Measurements from ENCODE around the gene TXNL4A.
"Not testable (repeated sequence)": the region's sequence is repeated elsewhere in the genome, so short reads cannot be mapped to it uniquely, and the experiment has no call there.

Gene TXNL4A

DNA sequence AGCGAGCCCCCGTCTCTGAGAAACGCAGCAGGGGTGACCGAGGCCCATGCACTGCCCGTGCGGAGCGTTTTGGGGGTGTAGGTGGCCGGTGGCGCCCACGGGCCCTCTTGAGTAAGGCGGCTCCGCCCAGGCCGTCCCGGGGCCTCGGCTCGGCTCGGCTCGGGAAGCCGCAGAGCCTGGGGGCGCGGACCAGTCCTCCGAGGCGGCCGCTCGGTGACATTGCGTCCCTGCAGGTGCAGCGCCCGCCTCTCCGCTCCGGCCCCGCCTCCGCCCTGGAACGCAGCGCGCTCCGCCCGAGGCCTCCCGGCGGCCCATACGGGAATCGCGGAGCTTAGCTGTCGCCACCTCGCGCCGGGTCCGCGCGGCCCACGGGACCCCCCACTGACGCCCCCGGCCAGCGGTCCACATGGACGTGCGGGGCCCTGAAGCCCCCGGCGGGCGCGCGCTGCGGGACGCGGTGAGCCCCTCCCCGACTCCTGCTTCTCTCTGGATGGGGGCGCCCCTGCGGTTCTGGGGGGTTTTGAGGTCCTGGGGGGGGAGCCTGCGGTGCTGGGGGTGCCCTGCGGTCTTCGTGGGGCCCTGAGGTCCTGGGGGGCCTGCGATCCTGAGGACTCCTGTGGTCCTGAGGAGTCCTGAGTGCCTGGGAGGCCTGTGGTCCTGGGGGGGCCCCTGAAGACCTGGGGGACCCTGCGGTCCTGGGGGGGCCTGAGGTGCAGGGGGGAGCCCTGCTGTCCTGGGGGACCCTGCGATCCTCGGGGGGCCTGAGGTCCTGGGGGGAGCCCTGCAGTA, 23.8 kb downstream of the TXNL4A start, which contains the start of gene HSBP1L1:
HSBP1L1 (plus strand) TSS at position 314 of the 789 bp plus-strand sequence; CDS start at position 407, 93 bp downstream.
- in situ Hi-C loops (cut with MboI; ENCODE audit: low sequenced_read_pairs): no loop called here

GRCh38 chr18:79963658-79964329, 24.6 kb downstream of the TXNL4A start:
- in situ Hi-C loops (cut with MboI; ENCODE audit: low sequenced_read_pairs): no loop called here

DNA sequence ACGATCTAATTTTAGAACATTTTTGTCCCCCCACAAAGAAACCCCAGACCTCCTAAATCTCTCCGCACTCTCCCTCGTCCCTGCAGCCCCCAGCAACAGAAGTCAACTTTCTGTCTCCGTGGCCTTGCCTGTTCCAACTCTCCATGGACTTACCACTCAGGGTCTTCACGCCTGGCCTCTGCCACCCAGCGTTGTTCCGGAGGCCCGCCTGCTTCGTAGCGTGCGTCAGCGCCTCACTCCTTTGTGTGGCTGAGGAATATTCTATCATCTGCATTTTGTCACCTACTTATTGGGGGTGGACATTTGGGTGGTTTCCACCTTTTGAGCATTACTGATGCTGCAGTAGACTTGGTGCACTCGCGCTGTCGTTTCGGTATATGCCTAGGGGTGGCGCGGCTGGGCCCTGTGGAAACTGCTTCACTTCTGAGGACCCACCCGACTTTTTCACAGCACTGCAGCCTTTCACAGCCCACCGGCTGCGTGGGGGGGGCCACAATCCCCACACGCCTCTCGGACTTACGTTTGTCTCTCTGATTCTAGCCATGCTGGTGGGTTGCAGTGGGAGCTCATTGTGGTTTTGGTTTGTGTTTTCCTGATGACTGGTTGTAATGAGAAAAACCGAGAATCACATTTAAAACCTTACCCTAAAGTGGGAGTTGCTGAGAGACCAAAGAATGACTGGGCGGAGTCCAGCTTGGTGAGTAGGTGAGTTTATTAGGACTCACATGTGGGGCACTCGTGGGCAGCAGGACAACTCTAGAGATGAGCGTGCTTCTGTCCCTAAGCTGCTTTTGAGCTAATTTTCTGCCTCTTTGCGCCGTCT, 25.3 kb downstream of the TXNL4A start:
- in situ Hi-C loops (cut with MboI; ENCODE audit: low sequenced_read_pairs): no loop called here

DNA sequence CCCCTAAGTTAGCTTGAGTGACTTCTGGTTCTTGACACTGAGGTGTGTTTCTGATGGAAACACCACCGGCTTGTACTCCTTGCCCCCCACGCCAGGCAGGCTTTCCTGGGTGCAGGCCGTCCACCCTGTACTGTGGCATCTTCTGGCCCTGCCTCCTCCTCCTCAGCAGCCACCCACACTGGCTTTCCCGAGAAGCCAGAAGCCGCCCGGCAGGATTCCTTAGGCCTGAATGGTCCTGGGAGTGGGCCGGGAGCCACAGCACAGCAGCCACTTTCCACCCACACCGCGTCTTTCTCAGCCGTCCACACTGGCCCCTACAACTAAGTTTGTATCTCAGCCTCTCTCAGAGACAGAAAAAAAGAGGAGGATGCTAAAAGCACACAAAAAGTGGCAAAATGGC, 26.1 kb downstream of the TXNL4A start:
- in situ Hi-C loops (cut with MboI; ENCODE audit: low sequenced_read_pairs): no loop called here

GRCh38 chr18:79961527-79962291, 26.7 kb downstream of the TXNL4A start:
- in situ Hi-C loops (cut with MboI; ENCODE audit: low sequenced_read_pairs): no loop called here

- in situ Hi-C loops (cut with MboI; ENCODE audit: low sequenced_read_pairs): no loop called here
Measured at GRCh38 chr18:79960921-79961526, 27.3 kb downstream of the TXNL4A start.

DNA sequence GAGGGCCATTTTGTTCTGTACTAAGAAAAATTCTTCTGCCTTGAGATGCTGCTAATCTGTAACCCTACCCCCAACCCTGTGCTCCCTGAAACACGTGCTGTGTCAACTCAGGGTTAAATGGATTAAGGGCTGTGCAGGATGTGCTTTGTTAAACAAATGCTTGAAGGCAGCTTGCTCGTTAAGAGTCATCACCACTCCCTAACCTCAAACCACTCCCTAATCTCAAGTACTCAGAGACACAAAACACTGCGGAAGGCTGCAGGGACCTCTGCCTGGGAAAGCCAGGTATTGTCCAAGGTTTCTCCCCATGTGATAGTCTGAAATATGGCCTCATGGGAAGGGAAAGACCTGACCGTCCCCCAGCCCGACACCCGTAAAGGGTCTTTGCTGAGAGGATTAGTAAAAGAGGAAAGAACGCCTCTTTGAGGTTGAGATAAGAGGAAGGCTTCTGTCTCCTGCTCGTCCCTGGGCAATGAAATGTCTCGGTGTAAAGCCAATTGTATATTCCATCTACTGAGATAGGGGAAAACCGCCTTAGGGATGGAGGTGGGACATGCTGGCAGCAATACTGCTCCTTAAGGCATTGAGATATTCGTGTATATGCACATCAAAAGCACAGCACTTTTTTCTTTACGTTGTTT, 28.1 kb downstream of the TXNL4A start:
- in situ Hi-C loops (cut with MboI; ENCODE audit: low sequenced_read_pairs): not testable (repeated sequence)

DNA sequence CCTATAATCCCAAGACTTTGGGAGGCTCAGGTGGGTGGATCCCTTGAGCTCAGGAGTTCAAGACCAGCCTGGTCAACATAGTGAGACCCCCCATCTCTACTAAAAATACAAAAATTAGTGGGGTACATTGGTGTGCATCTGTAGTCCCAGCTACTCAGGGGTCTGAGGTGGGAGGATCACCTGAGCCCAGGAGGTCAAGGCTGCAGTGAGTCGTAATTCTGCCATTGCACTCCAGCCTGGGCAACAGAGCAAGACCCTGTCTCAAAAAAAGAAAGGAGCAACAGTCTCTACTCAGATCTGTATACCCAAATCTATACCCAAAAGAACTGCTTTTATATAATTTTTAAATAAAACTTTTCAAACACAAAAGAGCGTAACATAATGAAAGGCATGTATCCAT, 29.4 kb downstream of the TXNL4A start:
- in situ Hi-C loops (cut with MboI; ENCODE audit: low sequenced_read_pairs): no loop called here

DNA sequence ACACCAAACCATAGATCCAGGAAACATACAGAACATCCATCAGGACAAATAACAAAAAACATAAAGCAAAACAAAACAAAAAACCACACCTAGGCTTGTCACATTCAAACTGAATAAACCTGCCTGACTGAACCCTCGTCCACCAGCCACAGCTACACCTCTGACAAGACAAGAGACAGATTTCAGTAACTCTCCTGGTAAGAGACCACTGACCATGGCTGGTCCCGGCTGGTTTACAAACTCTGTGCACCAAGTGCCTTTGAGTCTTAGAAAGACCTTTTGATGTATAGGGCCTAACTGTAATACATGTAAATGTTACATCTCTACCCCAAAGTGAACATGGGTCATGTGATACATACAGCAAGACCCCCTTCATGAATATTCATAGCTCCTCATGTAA, 32.1 kb downstream of the TXNL4A start:
- in situ Hi-C loops (cut with MboI; ENCODE audit: low sequenced_read_pairs): no loop called here

GRCh38 chr18:79955302-79956075, 32.9 kb downstream of the TXNL4A start:
- in situ Hi-C loops (cut with MboI; ENCODE audit: low sequenced_read_pairs): no loop called here

- in situ Hi-C loops (cut with MboI; ENCODE audit: low sequenced_read_pairs): no loop called here
Measured at GRCh38 chr18:79954791-79955190, 33.6 kb downstream of the TXNL4A start.

GRCh38 chr18:79953971-79954651, 34.3 kb downstream of the TXNL4A start:
- in situ Hi-C loops (cut with MboI; ENCODE audit: low sequenced_read_pairs): no loop called here

- in situ Hi-C loops (cut with MboI; ENCODE audit: low sequenced_read_pairs): no loop called here
Measured at GRCh38 chr18:79952996-79953559, 35.3 kb downstream of the TXNL4A start.

- in situ Hi-C loops (cut with MboI; ENCODE audit: low sequenced_read_pairs): no loop called here
Measured at GRCh38 chr18:79952456-79952995, 35.8 kb downstream of the TXNL4A start.

- in situ Hi-C loops (cut with MboI; ENCODE audit: low sequenced_read_pairs): no loop called here
Measured at GRCh38 chr18:79951545-79952455, 36.6 kb downstream of the TXNL4A start, which contains the start of gene SLC66A2. TSS of gene SLC66A2 (minus strand) at chr18:79951653. CDS start at chr18:79950926, 727 bp downstream.

GRCh38 chr18:79950515-79951341, 37.6 kb downstream of the TXNL4A start:
- in situ Hi-C loops (cut with MboI; ENCODE audit: low sequenced_read_pairs): no loop called here
